GM19395 (cell line): ENCODE data around the gene ZNF780A.
"Not testable (repeated sequence)": the region's sequence is repeated elsewhere in the genome, so short reads cannot be mapped to it uniquely, and the experiment has no call there.

Source experiments
- ATAC-seq: cut with Tn5 transposase; IDR thresholded peaks from one replicate; pipeline ENCODE4 v1.9.1; 2021; ENCODE audit warnings: mild to moderate bottlenecking, moderate library complexity; ENCODE audit not compliant: unreplicated experiment

Gene ZNF780A

DNA sequence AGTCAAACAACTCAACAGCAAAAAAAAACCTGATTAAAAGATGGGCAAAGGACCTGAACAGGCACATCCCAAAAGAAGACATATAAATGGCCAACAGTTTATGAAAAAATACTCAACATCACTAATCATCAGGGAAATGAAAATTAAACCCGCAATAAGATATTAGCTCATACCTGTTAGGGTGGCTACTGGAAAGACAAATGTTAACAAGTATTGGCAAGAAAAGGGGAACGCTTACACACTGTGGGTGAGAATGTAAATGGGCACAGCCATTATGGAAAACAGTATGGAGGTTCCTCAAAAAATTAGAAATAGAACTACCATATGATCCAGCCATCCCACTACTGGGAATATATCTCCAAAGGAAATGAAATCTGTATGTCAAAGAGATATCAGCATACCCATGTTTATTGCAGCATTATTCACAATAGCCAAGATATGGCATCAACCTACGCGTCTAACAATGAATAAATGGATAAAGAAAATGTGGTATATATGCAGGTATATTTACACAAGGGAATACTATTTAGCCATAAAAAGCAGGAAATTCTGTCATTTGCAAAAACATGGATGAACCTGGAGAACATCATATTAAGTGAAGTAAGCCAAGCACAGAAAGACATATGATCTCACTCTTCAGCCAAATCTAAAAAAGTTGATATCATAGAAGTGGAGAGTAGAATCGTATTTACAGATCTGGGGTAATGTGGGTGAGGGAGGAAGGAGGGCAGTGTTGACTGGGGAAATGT is 2.3 kb downstream of the ZNF780A start:
- no peak for ATAC-seq

DNA sequence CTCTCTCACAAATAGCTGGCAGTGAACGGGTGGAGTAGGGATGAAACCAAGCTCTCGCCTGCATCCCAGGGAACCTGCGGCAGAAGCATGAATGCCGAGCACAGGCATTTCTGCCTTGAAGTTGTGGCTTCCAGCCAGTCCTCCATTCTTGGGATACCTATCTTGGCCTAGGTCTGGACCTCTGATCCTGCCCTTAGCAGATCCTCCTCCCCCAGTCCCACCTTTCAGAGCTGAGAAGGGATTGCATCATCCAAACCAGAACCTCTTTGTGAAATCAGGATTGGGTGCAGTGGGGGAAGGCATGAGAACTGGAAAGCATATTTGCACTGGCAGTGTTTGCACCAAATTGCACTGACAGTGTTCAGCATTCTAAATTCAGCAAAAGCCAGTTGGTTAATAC is 5.8 kb downstream of the ZNF780A start:
- ATAC-seq: no peak

DNA sequence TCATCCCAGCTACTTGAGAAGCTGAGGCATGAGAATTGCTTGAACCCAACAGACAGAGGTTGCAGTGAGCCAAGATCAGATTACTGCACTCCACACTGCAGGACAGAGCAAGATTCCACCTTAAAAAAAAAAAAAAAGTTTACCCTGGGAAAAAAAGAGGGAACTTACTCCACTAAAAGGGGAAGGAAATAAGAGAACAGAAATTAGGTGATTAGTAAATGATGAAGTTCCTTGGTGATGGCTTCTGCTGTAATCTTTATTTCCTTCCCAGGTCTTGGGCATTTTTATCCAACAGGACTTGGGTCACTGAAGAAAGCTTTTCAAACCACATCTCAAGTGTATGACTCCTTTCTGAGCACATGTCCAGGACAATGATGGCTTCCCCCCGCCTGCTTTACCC is 9.3 kb downstream of the ZNF780A start:
- no peak for ATAC-seq

DNA sequence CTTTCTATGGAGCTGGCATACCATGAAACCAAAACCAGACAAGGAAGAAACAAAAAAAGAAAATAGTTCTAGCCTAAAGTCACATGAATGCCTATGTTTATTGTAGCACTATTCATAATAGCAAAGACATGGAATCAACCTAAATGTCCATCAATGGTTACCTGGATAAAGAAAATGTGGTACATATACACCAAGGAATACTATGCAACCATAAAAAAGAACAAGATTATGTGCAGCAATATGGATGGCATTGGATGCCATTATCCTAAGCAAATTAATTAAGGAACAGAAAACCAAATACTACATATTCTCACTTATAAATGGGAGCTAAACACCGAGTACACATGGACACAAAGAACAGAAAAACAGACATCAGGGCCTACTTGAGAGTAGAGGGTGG is 10.5 kb downstream of the ZNF780A start:
- ATAC-seq: no peak

DNA sequence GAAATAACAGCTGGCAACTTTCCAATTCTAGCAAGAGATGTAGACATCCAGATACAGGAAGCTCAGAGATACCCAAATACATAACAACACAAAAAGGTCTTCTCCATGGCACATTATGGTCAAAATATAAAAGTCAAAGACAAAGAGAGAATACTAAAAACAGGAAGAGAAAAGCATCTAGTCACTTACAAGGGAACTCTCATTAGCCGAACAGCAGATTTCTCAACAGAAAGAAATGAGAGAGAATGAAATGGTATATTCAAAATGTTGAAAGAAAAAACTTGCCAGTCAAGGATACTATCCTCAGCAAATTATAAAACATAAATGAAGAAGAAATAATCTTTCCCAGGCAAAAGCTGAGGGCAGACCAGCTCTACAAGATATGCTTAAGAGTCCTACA is 12.4 kb downstream of the ZNF780A start:
- ATAC-seq: no peak

DNA sequence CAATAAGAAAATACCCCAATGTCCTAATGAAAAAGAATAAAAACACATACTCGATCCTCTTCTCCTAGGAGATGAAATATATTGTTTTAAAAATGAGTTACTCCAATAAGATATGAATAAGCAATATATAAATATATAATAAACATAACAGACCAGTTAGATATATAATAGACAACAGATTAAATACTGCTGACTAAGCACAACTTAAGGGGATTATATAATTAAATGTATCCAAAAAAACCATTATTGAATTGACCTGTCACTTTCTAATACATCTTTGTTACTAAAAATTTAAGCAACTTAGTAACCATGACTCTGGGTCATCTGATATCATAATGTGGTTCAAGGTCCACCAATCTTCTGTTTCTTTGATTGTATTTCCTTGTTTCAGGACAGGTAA is 20.7 kb downstream of the ZNF780A start:
- ATAC-seq: no peak

DNA sequence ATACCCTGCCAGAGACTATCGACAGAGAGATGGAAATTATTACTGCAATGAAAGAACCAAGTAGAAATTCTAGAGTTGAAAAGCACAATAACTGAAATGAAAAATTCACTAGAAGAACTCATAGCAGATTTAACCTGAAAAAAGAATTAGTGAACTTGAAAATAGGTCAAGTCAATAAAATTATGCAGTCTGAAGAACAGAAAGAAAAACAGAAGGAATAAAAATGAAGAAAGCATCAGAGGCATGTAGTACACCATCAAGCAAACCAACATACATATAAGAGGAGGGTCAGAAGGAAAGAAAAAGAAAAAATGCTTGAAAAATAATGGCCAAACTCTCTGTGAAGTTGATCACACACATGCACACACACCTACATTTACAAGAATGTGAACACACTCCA is 31.1 kb downstream of the ZNF780A start:
- no peak for ATAC-seq

DNA sequence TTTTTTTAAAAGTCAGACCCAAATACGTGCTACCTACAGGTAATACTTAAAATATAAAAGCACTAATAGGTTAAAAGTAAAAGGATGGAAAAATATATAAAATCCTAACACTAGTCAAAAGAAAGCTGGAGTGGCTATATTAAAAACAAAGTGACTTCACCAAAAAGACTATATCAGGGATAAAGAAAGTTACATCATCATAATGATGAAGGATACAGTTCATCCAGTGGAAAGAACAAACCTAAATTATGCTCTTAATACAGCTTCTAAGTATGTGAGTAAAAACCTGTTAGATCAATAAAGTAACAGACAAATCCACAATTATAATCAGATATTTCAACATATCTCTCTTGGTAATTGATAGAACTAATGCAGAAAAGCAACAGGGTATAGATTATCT is 33.6 kb downstream of the ZNF780A start:
- no peak for ATAC-seq

DNA sequence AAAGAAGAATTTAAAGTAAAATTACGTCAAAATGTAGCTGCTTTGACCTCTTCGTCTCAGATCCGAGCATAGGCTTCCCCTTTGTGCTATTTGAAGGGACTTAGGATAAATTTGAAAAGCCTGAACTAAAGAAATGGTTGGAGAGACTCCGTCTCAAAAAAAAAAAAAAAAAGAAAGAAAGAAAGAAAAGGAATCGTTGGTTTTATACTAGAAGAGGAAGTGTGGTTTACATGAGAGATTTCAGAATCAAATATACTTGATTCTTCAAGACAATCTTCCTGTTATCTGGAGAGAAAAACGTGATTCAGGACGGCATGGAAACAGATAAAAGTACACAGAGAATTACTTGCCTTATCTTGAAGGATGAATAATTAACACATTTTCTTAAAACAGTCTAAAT is 34.2 kb downstream of the ZNF780A start:
- no peak for ATAC-seq

DNA sequence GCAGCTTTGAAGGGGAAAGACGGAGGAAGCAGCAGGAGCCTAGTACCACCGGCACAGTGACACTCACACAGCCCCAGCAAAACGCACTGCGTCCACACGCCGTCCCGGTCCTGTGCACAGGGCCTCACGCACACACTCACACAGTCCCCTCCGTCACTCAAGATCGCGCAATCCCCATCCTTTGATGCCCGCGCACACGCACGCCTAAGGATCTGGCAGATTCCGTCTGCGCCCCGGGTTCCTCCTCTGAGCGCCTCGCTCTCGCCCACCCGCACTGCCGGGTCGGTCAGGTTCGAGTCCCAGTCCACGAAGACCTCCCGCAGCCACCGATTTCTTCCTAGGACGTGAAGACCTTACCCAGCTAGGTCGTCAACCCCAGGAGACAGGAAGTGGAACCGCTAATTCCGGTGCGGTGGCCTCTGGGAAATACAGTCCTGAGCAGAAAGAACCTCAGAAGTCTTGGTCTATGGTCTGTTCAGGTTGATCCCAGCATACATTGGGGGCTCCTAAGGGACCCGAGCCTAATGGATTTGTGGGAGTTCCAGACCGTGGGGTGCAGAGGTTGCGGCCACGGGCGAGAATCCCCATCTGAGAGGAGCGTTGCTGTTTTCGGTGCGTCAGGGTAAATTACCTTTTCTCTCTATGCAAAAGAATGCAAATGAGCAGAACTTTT is 34.8 kb downstream of the ZNF780A start, which contains the start of gene ZNF780B:
TSS of gene ZNF780B (minus strand) at position 400 of the 673 bp plus-strand sequence. CDS start 5,899 bp downstream, outside the sequence.
- peak; percentile 75 for ATAC-seq

DNA sequence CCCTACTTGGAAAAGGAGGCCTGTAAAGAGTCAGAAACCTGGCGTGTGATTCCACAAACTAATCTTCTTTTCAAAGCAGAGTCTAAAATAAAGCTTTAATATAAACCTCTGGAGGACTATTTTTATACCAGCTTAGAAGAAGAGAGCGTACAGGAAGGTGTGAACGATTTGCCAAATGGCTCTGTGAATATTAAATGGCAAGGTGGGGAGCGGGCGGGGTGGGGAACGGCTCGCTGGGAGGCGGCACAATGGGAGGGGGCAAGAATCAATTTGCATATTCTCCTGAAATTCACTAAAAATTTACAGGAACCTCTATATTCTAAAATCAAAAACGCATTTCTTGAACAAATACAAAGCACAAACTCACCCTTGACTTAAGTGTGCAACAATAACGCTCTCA is 35.7 kb downstream of the ZNF780A start:
- no peak for ATAC-seq

DNA sequence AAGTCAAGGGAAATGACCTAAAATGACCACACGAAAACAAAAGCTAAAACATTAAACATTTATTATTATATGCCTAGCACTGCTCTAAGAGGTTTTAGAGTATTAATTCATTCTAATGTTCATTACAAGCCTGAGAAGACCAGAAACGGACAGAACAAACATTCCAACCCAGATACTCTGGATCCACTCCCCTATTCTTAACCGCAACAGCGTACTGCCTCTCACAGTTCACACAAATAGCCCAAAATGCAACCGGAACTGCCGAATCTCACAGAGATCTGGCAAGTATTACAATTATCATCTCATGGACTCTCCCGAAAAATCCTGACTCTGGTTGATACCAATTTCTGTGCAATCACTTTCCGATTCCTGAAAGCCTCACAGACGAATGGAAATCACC is 36.1 kb downstream of the ZNF780A start:
- ATAC-seq: no peak

DNA sequence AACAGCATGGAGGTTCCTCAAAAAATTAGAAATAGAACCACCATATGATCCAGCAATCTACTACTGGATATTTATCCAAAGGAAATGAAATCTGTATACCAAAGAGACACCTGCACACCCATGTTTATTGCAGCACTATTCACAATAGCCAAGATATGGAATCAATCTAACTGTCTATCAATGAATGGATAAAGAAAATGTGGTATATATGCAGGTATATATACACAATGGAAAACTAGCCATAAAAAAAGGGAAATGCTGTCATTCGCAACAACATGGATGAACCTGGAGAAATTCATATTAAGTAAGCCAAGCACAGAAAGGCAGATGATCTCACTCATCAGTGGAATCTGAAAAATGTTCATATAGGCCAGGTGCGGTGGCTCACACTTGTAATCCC is 37.3 kb downstream of the ZNF780A start:
- no peak for ATAC-seq

DNA sequence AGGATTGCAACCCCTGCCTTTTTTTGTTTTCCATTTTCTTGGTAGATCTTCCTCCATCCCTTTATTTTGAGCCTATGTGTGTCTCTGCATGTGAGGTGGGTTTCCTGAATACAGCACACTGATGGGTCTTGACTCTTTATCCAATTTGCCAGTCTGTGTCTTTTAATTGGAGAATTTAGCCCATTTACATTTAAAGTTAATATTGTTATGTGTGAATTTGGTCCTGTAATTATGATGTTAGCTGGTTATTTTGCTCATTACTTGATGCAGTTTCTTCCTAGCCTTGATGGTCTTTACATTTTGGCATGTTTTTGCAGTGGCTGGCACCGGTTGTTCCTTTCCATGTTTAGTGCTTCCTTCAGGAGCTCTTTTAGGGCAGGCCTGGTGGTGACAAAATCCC is 49.0 kb downstream of the ZNF780A start:
- ATAC-seq: not testable (repeated sequence)

DNA sequence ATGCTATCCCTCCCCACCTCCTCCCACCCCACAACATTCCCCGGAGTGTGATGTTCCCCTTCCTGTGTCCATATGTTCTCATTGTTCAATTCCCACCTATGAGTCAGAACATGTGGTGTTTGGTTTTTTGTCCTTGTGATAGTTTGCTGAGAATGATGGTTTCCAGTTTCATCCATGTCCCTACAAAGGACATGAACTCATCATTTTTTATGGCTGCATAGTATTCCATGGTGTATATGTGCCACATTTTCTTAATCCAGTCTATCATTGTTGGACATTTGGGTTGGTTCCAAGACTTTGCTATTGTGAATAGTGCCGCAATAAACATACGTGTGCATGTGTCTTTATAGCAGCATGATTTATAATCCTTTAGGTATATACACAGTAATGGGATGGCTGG is 52.7 kb downstream of the ZNF780A start:
- not testable (repeated sequence) for ATAC-seq

DNA sequence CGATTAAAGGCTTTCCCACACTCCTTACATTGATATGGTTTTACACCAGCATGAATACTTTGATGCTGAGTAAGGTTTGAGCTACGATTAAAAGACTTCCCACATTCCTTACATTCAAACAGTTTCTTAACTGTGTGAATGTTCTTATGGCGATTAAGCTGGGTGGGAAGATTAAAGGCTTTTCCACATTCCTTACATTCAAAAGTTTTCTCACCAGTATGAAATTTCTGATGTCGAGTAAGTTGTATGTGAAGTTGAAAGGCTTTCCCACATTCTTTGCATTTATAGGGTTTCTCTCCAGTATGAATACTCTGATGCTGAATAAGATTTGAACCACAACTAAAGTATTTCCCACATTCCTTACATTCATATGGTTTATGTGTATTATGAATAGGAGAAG is 54.7 kb downstream of the ZNF780A start:
- ATAC-seq: no peak

DNA sequence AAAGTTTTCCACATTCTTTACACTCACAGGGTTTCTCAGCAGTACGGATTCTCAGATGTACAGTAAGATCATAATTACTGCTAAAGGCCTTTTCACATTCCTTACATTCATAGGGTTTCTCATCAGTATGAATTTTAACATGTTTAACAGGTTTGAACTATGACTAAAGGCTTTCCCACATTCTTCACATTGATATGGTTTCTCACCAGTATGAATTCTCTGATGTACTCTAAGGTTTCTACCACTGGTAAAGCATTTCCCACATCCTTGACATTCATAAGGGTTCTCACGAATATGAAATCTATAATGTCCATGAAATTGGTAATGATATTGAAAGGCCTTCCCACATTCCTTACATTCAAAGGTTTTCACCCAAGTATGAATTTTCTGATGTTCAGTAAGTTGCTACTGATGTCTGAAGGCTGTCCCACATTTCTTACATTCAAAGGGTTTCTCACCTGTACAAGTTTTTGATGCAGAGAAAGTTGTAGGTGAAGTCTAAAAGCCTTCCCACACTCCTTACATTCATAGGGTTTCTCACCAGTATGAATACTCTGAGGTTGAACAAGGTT is 56.7 kb downstream of the ZNF780A start:
- no peak for ATAC-seq

DNA sequence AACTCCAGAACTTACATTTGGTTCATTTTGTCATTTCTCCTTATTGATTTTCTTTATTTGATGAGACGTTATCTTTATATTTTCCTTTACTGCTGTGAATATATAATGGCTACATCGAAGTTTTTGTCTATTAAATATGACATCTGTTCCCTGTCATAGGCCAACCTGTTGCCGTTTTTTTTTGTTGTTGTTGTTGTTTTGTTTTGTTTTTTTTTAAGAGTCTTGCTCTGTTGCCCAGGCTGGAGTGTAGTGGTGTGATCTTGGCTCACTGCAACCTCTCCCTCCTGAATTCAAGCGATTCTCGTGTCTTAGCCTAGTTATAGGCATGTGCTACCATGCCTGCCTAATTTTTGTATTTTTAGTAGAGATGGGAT is 64.2 kb downstream of the ZNF780A start:
- ATAC-seq: no peak

DNA sequence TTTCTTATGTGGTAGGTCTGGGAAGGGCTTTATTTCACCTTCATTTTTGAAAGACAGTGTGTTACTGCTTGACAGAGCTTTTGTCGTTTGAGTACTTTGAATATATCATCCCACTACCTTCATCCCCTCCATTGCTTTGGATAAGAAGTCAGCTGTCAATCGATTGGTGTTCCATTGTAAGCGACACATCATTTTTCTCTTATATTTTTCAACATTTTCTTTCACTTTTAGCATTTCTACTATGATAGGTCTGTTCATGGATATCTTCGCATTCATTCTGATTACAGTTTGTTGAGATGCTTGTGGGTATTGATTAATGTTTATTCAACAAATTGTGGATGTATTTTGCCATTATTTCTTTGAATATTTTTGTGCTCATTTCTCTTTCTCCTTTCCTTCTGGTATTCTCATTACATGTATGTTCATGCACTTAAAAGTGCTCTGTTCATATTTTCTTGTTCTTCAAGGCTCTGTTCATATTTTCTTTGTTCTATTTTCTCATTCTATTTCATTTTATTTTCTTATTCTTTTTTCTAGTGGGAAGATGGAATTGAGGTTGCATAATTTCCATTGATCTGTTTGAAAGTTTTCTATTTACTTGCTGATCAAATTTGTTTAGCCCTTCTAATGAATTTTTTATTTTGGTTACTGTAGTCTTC is 64.7 kb downstream of the ZNF780A start:
- ATAC-seq: no peak

DNA sequence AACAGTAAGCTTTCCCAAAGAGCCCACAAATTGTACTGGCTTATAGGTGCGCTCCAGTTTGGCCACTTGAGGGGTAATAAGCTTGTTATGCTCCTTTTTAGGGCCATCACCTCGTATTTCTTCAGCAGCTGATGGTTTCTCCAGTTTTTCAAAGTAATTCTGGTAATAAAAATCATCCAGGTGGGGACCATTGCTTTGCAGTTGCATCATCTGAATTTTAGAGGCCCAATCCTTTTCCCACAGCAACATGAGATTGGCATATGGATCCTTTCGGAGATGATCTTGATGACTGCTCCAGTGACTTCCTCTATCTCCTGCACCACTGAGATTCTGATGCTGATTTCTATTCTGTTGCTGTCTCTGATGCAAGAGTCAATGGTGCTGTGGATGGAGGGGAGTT is 66.8 kb downstream of the ZNF780A start:
- no peak for ATAC-seq
